Immature natural killer cell (primary cell): ENCODE results near the gene NFASC. TPM values are rescaled to one million over a fixed set of nuclear protein-coding genes. Genes with fewer than 3 reads are reported as not detected.

ENCODE experiments used
- DNase-seq, 3 donors: peaks; one replicate each; pipeline ENCODE4 v3.0.0; 2022; ENCODE audit warnings: mixed read lengths in 1 of 3
- H3K27ac Mint-ChIP-seq, 6 donors: one replicate each; pipeline ENCODE4 v1.8.0; 2020; ENCODE audit warnings: mixed read lengths in 6 of 6, mild to moderate bottlenecking in 5 of 6, inconsistent platforms in 4 of 6, moderate library complexity in 3 of 6
- H3K27me3 Mint-ChIP-seq, 3 donors: one replicate each; pipeline ENCODE4 v1.8.0; 2020 to 2021; ENCODE audit warnings: low read depth in 3 of 3, mild to moderate bottlenecking in 3 of 3, mixed read lengths in 3 of 3, moderate library complexity in 3 of 3, inconsistent platforms in 1 of 3
- H3K36me3 Mint-ChIP-seq, 3 donors: one replicate each; pipeline ENCODE4 v1.8.0; 2020; ENCODE audit warnings: mixed read lengths in 3 of 3, inconsistent platforms in 2 of 3, mild to moderate bottlenecking in 2 of 3
- H3K4me1 Mint-ChIP-seq, 2 donors: one replicate each; pipeline ENCODE4 v1.8.0; 2020; ENCODE audit warnings: inconsistent platforms in 2 of 2, mild to moderate bottlenecking in 2 of 2, mixed read lengths in 2 of 2, moderate library complexity in 1 of 2
- H3K4me3 Mint-ChIP-seq, 5 donors: one replicate each; pipeline ENCODE4 v1.8.0; 2020; ENCODE audit warnings: mild to moderate bottlenecking in 5 of 5, mixed read lengths in 5 of 5, inconsistent platforms in 3 of 5, moderate library complexity in 3 of 5
- H3K9me3 Mint-ChIP-seq, 6 donors: one replicate each; pipeline ENCODE4 v1.8.0; 2020; ENCODE audit warnings: mild to moderate bottlenecking in 6 of 6, mixed read lengths in 6 of 6, inconsistent platforms in 4 of 6, moderate library complexity in 3 of 6
- polyA plus RNA-seq, 3 donors: library from polyadenylated mRNA; unstranded; fragments of 300-500 nt; fragmentation: Illumina TruSeq; gene quantifications; one replicate each; pipeline ENCODE4 v1.2.3, GENCODE V29; 2021

NFASC gene
- polyA plus RNA-seq, 3 donors from 2014 or later, result not detected

DNA sequence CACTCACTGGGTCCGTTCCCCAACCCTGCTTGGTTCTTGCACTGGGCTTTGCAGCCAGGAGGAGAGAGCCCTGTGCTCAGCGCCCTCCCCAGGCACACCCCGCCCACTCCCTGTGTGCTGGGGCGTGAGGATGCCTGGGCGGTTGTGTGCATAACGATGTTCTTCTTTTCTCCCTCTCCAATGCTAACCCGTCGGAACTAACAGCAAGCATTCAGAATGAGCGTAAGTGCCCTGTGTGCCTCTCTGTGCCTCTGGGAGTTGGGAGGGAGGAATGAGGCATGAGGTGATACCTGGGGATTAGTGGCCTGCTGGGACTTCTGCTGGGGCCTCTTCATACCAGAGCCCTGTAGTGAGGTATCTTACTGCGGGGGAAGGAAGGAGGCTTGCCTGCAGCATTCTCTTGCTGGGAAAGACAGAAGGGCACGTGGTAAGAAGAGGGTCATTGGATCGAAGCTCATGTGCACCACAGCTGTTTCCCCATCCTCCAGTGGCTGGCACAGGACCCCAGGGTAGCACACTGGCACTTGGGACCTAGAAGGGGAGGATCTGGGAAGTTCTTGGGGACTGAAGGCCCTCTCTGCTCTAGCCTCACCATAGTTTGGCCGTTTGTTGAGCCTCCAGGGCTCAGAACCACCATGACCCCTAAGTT lies 79.8 kb downstream of the NFASC start:
- Mint-ChIP-seq H3K36me3 (no peaks in the 10 kb centered on the region), H3K4me3 (no peak overlapping the region), H3K27ac (no peak overlapping the region), H3K9me3 (no peaks in the 10 kb centered on the region), H3K27me3 (peaks cover 2 to 5% (median 2%) of the 10 kb centered on the region in 3 donors), H3K4me1 (no peaks in the 10 kb centered on the region)
- no peak for DNase-seq

DNA sequence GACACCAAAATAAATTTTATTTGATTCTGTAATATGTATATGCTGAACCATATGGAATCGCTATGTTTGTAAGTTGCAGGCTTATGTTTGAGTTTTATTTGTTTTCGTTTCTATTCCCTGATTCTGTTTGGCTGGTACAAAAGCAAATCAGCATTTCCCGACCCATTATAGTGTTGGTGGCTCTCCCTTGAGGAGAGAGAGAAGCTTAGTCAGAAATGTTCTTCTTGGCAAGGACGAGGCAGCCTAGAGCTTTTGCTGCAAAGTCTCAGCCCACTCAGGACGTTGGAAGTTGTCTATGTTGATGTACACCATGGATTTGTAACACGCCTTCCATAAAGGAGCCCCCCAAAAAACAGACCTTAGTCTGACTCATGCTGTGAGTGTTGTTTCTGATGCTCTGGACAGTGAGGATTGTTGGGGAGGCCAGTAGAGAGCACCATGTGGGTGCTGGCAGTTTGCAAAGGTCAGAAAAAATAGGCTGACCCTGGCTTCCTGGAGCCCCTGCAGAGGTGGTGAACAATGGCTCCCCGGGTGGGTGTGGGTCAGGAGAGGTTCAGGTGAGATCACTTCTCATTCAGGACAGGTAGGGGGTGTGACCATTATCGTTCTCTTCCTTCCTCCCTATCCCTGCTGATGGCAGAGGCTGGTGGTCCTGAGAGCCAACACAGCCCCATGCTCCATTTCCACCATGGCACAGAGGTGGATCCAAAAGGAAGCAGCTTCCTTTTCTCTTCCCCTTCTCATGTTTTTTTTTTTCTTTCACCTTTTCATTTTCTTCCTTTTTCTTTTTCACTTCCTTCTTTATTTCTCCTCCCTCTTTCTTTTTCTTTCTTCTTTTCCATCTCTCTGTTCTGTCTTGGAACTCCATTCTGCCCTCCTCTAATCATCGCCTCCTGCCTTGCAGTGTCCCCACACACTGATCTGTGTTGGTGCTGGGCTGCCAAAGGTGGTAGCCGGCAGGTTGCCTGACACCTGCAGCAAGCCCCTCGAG lies 88.0 kb downstream of the NFASC start:
- Mint-ChIP-seq H3K27ac (no peak overlapping the region), H3K36me3 (no peaks in the 10 kb centered on the region), H3K4me1 (no peaks in the 10 kb centered on the region), H3K27me3 (peaks cover 3 to 14% (median 11%) of the 10 kb centered on the region in 3 donors), H3K4me3 (no peak overlapping the region), H3K9me3 (no peaks in the 10 kb centered on the region)
- DNase-seq, result no peak

DNA sequence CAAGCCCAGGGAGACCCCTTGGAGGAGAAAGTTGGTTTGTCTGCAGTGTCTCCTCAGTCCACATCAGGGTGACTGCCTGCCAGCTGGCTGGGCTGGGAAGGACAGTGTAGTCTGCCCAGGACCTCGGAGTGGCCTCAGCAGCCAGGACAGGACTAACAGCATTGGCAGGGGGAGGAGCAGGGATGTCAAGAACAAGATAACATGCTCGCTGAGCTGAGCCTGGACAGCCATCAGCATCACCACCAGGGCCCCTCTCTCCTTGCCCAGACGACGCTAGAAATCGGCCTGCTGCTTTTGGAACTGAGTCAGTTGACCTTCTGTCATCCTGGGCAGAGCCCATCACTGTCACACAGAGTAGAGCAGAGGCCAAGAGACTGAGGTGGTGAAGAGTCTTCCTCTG lies 88.7 kb downstream of the NFASC start:
- H3K27me3 Mint-ChIP-seq, result peaks cover 3 to 14% (median 10%) of the 10 kb centered on the region in 3 donors
- H3K4me3 Mint-ChIP-seq, result no peak overlapping the region
- H3K9me3 Mint-ChIP-seq, result no peaks in the 10 kb centered on the region
- DNase-seq, result no peak
- H3K4me1 Mint-ChIP-seq, result no peaks in the 10 kb centered on the region
- H3K36me3 Mint-ChIP-seq, result no peaks in the 10 kb centered on the region
- H3K27ac Mint-ChIP-seq, result no peak overlapping the region

DNA sequence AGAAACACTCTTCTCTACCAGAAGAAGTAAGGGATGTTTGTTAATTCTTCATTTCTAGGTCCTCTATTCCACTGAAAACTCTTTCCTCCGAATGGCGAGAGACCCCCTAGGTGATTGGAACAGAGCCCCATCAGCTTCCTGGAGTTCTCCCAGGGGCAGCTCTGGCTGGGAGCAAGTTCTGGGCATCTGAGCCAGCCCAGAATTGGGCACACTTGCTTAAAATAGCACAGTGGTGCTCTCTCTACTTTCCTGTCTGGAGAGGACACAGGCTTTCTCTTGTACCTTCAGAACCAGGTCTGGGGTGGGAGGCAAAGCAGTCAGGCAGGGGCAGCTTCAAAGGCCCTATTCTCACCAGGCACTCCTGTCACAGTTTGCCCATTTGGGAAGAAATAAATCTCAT lies 89.2 kb downstream of the NFASC start:
- Mint-ChIP-seq H3K4me1 (no peaks in the 10 kb centered on the region), H3K27me3 (peaks cover 3 to 15% (median 8%) of the 10 kb centered on the region in 3 donors), H3K27ac (no peak overlapping the region)

DNA sequence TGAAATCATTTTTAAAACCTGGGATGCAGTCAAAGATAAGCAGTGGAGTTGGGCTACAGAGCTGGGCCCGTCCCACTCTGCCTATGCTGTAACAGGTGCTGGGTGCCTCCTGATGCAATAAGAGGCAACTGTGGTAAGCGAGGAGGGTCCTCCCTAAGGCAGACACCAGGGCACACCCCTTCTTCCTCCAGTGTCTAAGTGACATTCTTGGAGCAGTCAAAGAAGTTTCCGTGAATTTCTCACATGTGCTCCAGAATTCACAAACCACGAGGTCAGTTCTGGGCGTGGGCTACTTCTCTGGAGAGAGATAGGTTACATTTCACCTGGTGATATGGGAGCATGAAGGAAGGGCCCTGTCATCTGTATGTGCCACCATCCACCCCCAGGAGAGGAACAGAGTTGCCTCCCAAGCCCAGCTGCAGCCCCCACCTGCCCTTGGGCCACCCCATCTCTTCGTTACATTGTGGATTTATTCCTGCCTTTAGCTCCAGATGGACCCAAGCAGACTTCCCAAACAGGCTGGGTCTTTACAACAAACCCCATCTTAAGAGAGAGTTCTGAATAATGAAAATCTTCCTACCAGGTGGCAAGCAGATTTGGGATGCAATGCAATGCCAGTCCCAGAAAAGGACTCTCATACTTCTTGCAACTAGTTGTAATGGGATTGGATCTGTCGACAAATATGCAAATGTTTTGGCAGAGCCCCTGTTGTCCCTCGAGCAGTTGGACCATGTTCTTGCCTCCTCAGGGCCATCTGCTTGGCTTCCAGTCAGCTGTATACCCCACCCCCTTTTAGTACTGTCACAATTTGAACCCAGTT lies 89.9 kb downstream of the NFASC start:
- H3K27ac Mint-ChIP-seq, result no peak overlapping the region
- H3K9me3 Mint-ChIP-seq, result no peaks in the 10 kb centered on the region
- no peak for DNase-seq
- no peak overlapping the region for H3K4me3 Mint-ChIP-seq
- no peaks in the 10 kb centered on the region for H3K4me1 Mint-ChIP-seq
- peaks cover 3 to 15% (median 8%) of the 10 kb centered on the region in 3 donors for H3K27me3 Mint-ChIP-seq
- H3K36me3 Mint-ChIP-seq, result no peaks in the 10 kb centered on the region

More for the DNA sequence above, 89.2 kb downstream of the NFASC start:
- Mint-ChIP-seq H3K4me3 (no peak overlapping the region), H3K36me3 (no peaks in the 10 kb centered on the region), H3K9me3 (no peaks in the 10 kb centered on the region)
- no peak for DNase-seq

DNA sequence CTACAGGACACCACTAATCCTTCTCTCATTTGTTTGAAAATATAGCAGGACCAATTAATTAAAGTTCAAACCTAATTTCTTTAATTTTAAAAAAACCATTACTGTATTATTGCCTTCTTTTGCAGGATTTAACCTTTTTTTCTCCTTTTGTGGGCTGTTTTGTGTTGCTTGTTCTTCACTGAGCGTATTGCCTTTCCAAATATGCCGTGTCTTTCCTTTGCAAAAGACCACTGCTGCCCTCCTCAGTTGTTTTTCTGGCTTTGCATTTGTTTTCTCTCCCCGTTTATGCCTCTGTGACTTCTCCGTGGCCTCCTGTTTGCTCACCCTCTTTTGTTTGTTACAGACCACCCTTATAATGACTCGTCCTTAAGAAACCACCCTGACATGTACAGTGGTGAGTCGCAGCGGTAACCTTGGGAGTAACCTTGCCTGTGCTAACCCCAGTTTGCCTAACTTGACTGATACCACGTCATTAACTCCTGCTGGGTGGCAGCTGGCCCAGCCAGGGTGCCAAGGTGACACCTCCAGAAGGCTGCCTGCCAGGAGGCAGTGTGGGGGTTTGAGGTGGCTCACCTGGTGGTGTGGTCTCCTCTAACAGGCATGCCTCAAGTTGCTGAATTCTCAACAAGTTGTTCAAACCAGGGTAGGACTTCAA lies 91.2 kb downstream of the NFASC start:
- H3K36me3 Mint-ChIP-seq, result no peaks in the 10 kb centered on the region
- H3K27ac Mint-ChIP-seq, result no peak overlapping the region
- H3K4me3 Mint-ChIP-seq, result no peak overlapping the region
- H3K4me1 Mint-ChIP-seq, result no peaks in the 10 kb centered on the region
- no peaks in the 10 kb centered on the region for H3K9me3 Mint-ChIP-seq
- DNase-seq, result no peak
- H3K27me3 Mint-ChIP-seq, result peaks cover 3 to 15% (median 8%) of the 10 kb centered on the region in 3 donors

DNA sequence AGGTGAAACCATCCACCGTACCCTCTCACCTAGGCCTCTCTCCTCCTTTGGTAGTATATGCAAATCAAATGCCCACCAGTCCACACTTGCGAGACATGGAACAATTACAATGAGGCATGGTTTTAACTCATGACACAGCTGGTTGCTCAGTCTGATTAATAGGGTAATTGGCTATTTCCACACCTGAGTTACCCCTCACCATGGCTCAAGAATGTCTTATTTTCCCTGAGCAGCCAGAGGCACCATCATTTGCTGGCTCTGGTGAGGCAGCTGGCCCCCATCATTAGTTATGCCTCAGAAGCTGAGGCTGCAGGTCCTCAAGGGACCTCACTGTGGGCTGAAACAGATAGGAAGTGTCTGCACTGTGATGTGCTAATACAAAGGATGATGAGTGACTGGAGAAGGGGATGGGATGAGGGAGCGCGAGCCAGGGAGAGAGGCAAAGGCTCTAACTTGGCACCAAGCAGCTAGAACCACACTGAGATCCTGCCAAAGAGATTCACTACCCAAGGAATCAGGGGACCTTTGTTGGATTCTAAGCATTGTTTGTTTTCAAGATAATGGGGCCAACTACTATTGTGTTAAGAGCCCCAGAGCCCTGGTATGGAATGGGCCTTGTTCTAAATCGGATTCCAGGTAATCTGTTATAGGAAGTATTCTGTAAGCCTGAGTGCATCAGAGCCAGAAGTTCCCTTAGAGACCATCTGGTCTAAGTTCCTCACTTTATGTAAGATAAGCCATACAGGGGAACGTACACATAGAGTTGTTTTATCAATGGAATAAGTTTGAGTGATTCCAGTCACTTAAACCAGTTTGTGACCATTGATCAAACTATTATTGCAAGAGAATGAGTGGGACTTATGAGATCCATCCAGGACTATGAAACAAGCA lies 92.3 kb downstream of the NFASC start:
- no peak for DNase-seq
- no peaks in the 10 kb centered on the region for H3K36me3 Mint-ChIP-seq
- no peaks in the 10 kb centered on the region for H3K9me3 Mint-ChIP-seq
- no peak overlapping the region for H3K4me3 Mint-ChIP-seq
- H3K27me3 Mint-ChIP-seq, result peaks cover 3 to 15% (median 10%) of the 10 kb centered on the region in 3 donors
- no peak overlapping the region for H3K27ac Mint-ChIP-seq
- H3K4me1 Mint-ChIP-seq, result no peaks in the 10 kb centered on the region

DNA sequence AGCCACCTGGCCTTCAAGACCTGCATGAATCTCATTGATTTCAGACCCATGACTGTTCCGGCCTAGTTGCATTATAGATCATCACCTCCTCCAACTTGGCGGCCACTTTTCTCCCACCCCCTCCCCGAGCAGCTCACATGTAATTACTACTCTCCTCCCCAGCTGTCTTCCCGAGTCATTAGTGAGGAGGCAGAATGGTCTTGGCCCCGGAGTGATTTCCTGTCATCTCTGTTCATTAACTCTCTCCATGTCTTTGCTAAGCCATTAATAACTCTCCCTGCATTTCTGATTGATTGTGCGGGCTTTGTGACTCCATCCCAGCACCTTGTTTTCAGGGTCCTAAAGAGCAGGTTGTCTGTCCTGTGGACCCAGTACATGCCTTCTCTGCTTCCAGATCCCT lies 96.8 kb downstream of the NFASC start:
- Mint-ChIP-seq H3K4me3 (no peak overlapping the region), H3K36me3 (no peaks in the 10 kb centered on the region), H3K9me3 (no peaks in the 10 kb centered on the region), H3K27me3 (peaks cover 2 to 8% (median 8%) of the 10 kb centered on the region in 3 donors), H3K4me1 (no peaks in the 10 kb centered on the region), H3K27ac (no peak overlapping the region)
- DNase-seq, result no peak

DNA sequence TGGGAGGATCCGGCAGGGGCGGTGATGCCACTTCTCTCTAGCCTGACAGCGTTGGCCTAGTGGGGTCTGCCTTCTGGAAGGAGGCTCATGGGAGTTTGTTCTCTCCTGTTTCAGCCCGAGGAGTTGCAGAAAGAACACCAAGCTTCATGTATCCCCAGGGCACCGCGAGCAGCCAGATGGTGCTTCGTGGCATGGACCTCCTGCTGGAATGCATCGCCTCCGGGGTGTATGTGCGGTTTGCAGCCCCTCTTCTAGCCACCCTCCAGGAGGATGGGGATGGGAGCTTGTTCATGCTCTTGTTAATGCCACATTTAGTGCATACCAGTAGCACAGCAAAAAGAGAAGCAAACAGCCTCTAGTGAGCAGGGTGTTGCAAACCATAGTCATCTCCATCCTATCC lies 97.5 kb downstream of the NFASC start:
- DNase-seq, result no peak
- no peaks in the 10 kb centered on the region for H3K9me3 Mint-ChIP-seq
- H3K36me3 Mint-ChIP-seq, result no peaks in the 10 kb centered on the region
- peaks cover 2 to 8% (median 6%) of the 10 kb centered on the region in 3 donors for H3K27me3 Mint-ChIP-seq
- H3K4me3 Mint-ChIP-seq, result no peak overlapping the region
- H3K4me1 Mint-ChIP-seq, result no peaks in the 10 kb centered on the region
- H3K27ac Mint-ChIP-seq, result no peak overlapping the region

DNA sequence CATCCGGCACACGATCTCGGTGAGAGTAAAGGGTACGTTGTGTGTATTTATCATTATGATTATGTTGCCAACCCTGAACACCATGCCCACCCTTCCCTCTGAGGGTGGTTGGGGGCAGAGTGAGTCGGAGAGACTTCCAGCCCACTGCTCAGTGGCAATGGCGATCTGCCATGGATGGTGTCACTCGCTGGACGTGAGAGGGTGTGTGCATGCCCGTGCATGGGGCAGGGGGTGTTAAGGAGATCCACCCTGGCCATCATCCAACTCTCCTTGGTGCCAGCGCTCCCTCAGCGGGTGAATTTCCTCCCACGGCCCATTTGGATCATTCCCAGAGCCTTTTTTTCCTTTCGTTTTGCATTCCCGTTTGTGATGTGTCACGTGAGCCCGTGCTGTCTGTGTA lies 98.3 kb downstream of the NFASC start:
- Mint-ChIP-seq H3K27me3 (peaks cover 2 to 6% (median 6%) of the 10 kb centered on the region in 3 donors), H3K36me3 (no peaks in the 10 kb centered on the region), H3K9me3 (no peaks in the 10 kb centered on the region), H3K4me3 (no peak overlapping the region), H3K4me1 (no peaks in the 10 kb centered on the region), H3K27ac (no peak overlapping the region)
- no peak for DNase-seq

DNA sequence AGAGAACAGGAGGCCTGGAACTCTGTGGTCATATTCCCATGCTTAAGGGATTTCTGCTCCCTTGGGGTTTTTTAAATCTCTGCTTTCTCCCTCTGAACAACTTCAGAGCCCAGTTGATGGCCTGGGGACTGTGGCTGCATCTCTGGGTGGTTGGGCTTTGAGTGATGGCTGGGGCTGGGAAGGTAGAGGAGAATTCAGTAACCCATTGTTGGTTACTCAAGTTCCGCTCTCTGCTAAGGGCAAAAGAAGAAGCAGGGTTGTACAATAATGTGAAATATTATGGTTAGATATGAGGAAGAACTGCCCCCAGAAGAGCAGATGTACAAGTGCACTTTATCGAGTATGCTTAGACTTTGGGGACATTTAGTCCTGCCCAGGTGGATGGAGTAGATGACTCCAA lies 100.3 kb downstream of the NFASC start:
- H3K9me3 Mint-ChIP-seq, result no peaks in the 10 kb centered on the region
- no peaks in the 10 kb centered on the region for H3K36me3 Mint-ChIP-seq
- no peaks in the 10 kb centered on the region for H3K4me1 Mint-ChIP-seq
- H3K27me3 Mint-ChIP-seq, result peaks cover 2 to 8% (median 3%) of the 10 kb centered on the region in 3 donors
- DNase-seq, result no peak
- H3K27ac Mint-ChIP-seq, result no peak overlapping the region
- H3K4me3 Mint-ChIP-seq, result no peak overlapping the region

DNA sequence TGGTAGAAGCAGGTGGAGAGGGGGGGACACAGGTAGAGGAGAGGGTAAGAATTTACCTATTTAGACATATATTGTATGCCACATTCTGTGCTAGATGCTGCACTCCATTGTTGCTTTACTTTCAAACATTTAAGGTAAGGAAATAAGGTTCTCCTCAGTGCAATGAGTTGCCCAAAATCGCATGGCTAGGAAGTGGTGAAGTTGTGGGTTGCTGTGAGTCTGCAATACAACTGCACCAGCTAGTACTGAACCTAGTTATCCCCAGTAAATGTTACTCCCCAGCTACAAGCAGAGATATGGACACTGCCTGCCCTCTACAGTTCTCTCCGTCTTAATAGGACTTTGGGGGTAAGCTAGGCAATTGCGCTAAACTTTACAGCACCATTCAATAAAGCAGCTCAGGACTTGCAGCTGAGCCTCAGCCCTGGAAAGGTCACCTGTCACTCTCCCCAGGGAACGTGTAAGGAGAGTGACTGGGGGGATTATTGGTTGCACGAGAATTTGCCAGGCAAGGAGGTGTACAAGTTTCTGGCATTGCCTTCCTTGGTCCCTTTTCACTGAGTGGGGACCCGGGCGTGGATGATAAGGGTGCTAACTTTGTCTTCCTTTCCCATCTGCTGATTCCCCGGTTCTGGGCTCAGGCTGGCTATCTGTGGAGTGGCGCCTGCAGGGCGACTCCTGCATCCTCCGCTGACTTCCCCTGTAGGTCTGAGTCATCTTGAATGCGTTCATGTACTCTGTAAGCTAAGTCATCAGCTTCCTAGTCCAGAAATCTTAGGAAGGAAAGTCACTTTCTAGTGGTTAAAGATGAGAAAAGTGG lies 101.1 kb downstream of the NFASC start:
- no peaks in the 10 kb centered on the region for H3K36me3 Mint-ChIP-seq
- H3K27me3 Mint-ChIP-seq, result peaks cover 2 to 8% (median 3%) of the 10 kb centered on the region in 3 donors
- no peak for DNase-seq
- H3K4me1 Mint-ChIP-seq, result no peaks in the 10 kb centered on the region
- no peaks in the 10 kb centered on the region for H3K9me3 Mint-ChIP-seq
- H3K27ac Mint-ChIP-seq, result no peak overlapping the region
- H3K4me3 Mint-ChIP-seq, result no peak overlapping the region
